CD14-positive monocyte (primary cell): ENCODE measurements around the gene KYNU. TPM values are rescaled to one million over a fixed set of nuclear protein-coding genes. Genes with fewer than 3 reads are reported as not detected.

Experiments used
- DNase-seq, 3 donors: peaks; one replicate each; pipeline ENCODE4 v3.0.0-alpha.2; 2011 to 2022
- H2AFZ ChIP-seq: 2 replicates; pipeline ENCODE4 v1.6.0; 2012; ENCODE audit warnings: mild to moderate bottlenecking, low read depth, low read length, inconsistent platforms; ENCODE audit not compliant: insufficient read depth, poor library complexity, severe bottlenecking
- H3K27ac ChIP-seq, 2 donors: 1 replicate in 1 of 2; 2 replicates in 1 of 2; pipeline ENCODE4 v1.5.1; 2012 to 2013; ENCODE audit warnings: low read length in 2 of 2, control low read depth in 1 of 2, inconsistent platforms in 1 of 2, low read depth in 1 of 2, mild to moderate bottlenecking in 1 of 2
- H3K27me3 ChIP-seq, 2 donors: one replicate each; pipeline versions ENCODE4 v1.6.0 to v1.6.1; 2011 to 2013; ENCODE audit warnings: low read length in 2 of 2; ENCODE audit not compliant: control insufficient read depth in 2 of 2, insufficient read depth in 2 of 2
- H3K36me3 ChIP-seq, 2 donors: replicated peaks in 1 of 2; 1 replicate in 1 of 2; 2 replicates in 1 of 2; pipeline versions ENCODE4 v1.5.1 to v1.6.1; 2012 to 2013; ENCODE audit warnings: low read length in 2 of 2, control low read depth in 1 of 2, inconsistent platforms in 1 of 2, mild to moderate bottlenecking in 1 of 2; ENCODE audit not compliant: insufficient read depth in 2 of 2, control insufficient read depth in 1 of 2
- H3K4me1 ChIP-seq, 2 donors: 1 replicate in 1 of 2; 2 replicates in 1 of 2; pipeline versions ENCODE4 v1.5.1 to v1.6.1; 2012 to 2013; ENCODE audit warnings: low read length in 2 of 2, control low read depth in 1 of 2, inconsistent platforms in 1 of 2, mild to moderate bottlenecking in 1 of 2, moderate library complexity in 1 of 2; ENCODE audit not compliant: insufficient read depth in 2 of 2, control insufficient read depth in 1 of 2
- H3K4me2 ChIP-seq: replicated peaks from 2 replicates; pipeline ENCODE3; 2012; ENCODE audit warnings: low read length, moderate library complexity, mild to moderate bottlenecking; ENCODE audit not compliant: poor library complexity, severe bottlenecking; ENCODE audit errors: extremely low read depth
- H3K4me3 ChIP-seq, 3 experiments: fragments of 200-600 bp in 1 of 3; sonication (generic) in 1 of 3; replicated peaks in 1 of 3; 1 replicate in 2 of 3; 2 replicates in 1 of 3; pipeline ENCODE4 v1.5.1; 2011 to 2013; ENCODE audit warnings: low read length in 3 of 3, mild to moderate bottlenecking in 3 of 3, control low read depth in 2 of 3, low read depth in 2 of 3, inconsistent platforms in 1 of 3, moderate library complexity in 1 of 3
- H3K79me2 ChIP-seq: 2 replicates; pipeline ENCODE4 v1.6.0; 2012; ENCODE audit warnings: mild to moderate bottlenecking, control low read depth, inconsistent platforms, low read length, moderate library complexity; ENCODE audit not compliant: insufficient read depth
- H3K9ac ChIP-seq: 2 replicates; pipeline ENCODE4 v1.6.0; 2017; ENCODE audit warnings: low read length, mild to moderate bottlenecking; ENCODE audit not compliant: insufficient read depth, poor library complexity, severe bottlenecking
- H3K9me3 ChIP-seq, 2 donors: replicated peaks in 1 of 2; 1 replicate in 1 of 2; 2 replicates in 1 of 2; pipeline versions ENCODE4 v1.5.1 to v1.6.1; 2012 to 2013; ENCODE audit warnings: low read length in 2 of 2, control low read depth in 1 of 2; ENCODE audit not compliant: control insufficient read depth in 1 of 2, insufficient read depth in 1 of 2
- H4K20me1 ChIP-seq: 2 replicates; pipeline ENCODE4 v1.6.0; 2012; ENCODE audit warnings: mild to moderate bottlenecking, low read length, control low read depth, moderate library complexity; ENCODE audit not compliant: insufficient read depth
- H3K27ac Mint-ChIP-seq, 7 donors: one replicate each; pipeline ENCODE4 v1.8.0; 2020; ENCODE audit warnings: mild to moderate bottlenecking in 7 of 7, mixed read lengths in 7 of 7, moderate library complexity in 6 of 7, inconsistent platforms in 2 of 7
- H3K27me3 Mint-ChIP-seq, 3 donors: one replicate each; pipeline ENCODE4 v1.8.0; 2021 to 2022; ENCODE audit warnings: low read depth in 3 of 3, mild to moderate bottlenecking in 3 of 3, mixed read lengths in 3 of 3, moderate library complexity in 3 of 3, inconsistent platforms in 1 of 3
- H3K36me3 Mint-ChIP-seq, 2 donors: one replicate each; pipeline ENCODE4 v1.8.0; 2020; ENCODE audit warnings: mixed read lengths in 2 of 2, inconsistent platforms in 1 of 2, mild to moderate bottlenecking in 1 of 2
- H3K4me1 Mint-ChIP-seq: one replicate; pipeline ENCODE4 v1.8.0; 2020; ENCODE audit warnings: mild to moderate bottlenecking, mixed read lengths
- H3K4me3 Mint-ChIP-seq, 2 donors: one replicate each; pipeline ENCODE4 v1.8.0; 2020; ENCODE audit warnings: mild to moderate bottlenecking in 2 of 2, mixed read lengths in 2 of 2, moderate library complexity in 1 of 2
- H3K9me3 Mint-ChIP-seq, 7 donors: one replicate each; pipeline ENCODE4 v1.8.0; 2020 to 2022; ENCODE audit warnings: mixed read lengths in 7 of 7, mild to moderate bottlenecking in 6 of 7, moderate library complexity in 6 of 7, inconsistent platforms in 2 of 7
- WGBS: methylation state at CpG from one replicate; pipeline ENCODE4 v1.1.5; 2013; ENCODE audit warnings: missing lambda C conversion rate; ENCODE audit not compliant: insufficient coverage; 5-methylcytosine and 5-hydroxymethylcytosine counted together
- intact Hi-C, 2 donors: fragments of 100-400 bp; cut with micrococcal nuclease; formaldehyde crosslinking; loops; one replicate each; pipeline versions ENCODE4 v1.15.0 to v1.15.1; 2023
- polyA plus RNA-seq, 3 donors: library from polyadenylated mRNA; depleted of rRNA in 1 of 3; unstranded in 2 of 3; stranded (reverse) in 1 of 3; fragments of 300-500 nt in 2 of 3; fragments of >200 nt in 1 of 3; fragmentation: Illumina TruSeq in 2 of 3; gene quantifications; 1 replicate in 2 of 3; 2 replicates in 1 of 3; pipeline ENCODE4 v1.2.3, GENCODE V29; 2012 to 2021
- TF ChIP-seq, protein P1 (sequence below): fragments of 200-600 bp; IDR thresholded peaks from one replicate; pipeline ENCODE4 v1.8.0; 2022; ENCODE audit warnings: antibody characterized with exemption, mild to moderate bottlenecking

Gene KYNU
- polyA plus RNA-seq, 3 donors = 40.7 to 132 (median 131) TPM

DNA sequence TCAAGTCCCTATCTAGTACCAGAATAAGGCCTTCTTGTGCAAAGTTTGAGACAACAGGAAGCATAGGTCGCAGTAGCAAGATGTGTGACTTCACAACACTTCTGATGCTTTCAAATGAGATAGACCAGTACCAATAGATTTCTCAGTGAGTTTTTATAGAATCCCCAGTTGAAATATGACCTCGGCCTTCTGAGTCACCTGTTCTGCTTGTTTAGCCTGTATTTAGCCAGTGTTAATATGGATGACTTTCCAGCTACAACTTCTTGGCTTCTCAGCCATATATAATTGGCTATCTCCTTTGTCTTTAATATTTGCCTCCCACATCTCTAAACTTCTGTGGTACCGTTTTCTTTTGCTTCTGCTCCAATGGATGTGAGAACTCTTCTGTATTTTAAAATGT lies 113.8 kb downstream of the KYNU start:
- peaks cover 20 to 85% of the 10 kb centered on the region in 2 donors for H3K36me3 ChIP-seq
- peaks cover 79% of the 10 kb centered on the region for H4K20me1 ChIP-seq
- H3K4me3 Mint-ChIP-seq = no peak overlapping the region
- H3K27me3 ChIP-seq = no peaks in the 10 kb centered on the region
- H3K27me3 Mint-ChIP-seq = peaks cover 0 to 2% (median 0%) of the 10 kb centered on the region in 3 donors
- H3K27ac ChIP-seq = no peak overlapping the region
- intact Hi-C loops = no loop called here
- H3K4me2 ChIP-seq = no peak overlapping the region
- H3K36me3 Mint-ChIP-seq = peaks cover 53 to 58% of the 10 kb centered on the region in 2 donors
- peaks cover 10% of the 10 kb centered on the region for H3K4me1 Mint-ChIP-seq
- no peaks in the 10 kb centered on the region for H3K9me3 Mint-ChIP-seq
- no CpG with 5 or more reads among the region's 3 CpGs for WGBS
- H3K9ac ChIP-seq = no peak overlapping the region
- H3K4me3 ChIP-seq = no peak overlapping the region
- TF ChIP-seq, protein P1, sequence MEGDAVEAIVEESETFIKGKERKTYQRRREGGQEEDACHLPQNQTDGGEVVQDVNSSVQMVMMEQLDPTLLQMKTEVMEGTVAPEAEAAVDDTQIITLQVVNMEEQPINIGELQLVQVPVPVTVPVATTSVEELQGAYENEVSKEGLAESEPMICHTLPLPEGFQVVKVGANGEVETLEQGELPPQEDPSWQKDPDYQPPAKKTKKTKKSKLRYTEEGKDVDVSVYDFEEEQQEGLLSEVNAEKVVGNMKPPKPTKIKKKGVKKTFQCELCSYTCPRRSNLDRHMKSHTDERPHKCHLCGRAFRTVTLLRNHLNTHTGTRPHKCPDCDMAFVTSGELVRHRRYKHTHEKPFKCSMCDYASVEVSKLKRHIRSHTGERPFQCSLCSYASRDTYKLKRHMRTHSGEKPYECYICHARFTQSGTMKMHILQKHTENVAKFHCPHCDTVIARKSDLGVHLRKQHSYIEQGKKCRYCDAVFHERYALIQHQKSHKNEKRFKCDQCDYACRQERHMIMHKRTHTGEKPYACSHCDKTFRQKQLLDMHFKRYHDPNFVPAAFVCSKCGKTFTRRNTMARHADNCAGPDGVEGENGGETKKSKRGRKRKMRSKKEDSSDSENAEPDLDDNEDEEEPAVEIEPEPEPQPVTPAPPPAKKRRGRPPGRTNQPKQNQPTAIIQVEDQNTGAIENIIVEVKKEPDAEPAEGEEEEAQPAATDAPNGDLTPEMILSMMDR = no peak
- no peak overlapping the region for H2AFZ ChIP-seq
- H3K9me3 ChIP-seq = no peaks in the 10 kb centered on the region
- no peaks in the 10 kb centered on the region for H3K79me2 ChIP-seq
- H3K4me1 ChIP-seq = peaks cover 3 to 7% of the 10 kb centered on the region in 2 donors
- no peak overlapping the region for H3K27ac Mint-ChIP-seq
- no peak for DNase-seq

DNA sequence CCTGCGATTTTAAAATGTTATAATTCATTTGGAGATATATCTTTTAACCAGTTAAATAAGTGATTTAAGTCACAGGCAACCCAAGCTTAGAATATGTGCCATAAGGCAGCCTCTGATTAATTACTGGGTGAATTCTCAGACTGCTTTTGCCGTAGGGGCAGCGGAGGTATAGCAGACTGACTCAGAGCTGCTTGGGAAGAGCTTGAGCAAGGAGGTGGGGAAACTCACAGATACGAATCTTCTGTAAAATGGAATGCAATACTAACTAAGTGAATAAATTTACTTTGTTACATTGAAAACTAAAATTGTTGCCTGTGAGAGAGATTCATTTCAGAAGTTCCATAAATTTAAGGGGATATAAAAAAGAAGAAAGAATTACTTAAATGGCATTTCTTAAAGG lies 115.4 kb downstream of the KYNU start:
- WGBS = 100% methylated on average over 2 of the region's 4 CpGs
- TF ChIP-seq, protein P1 = no peak
- no peak overlapping the region for H3K4me3 Mint-ChIP-seq
- Histone ChIP-seq H2AFZ (no peak overlapping the region), H3K27me3 (no peaks in the 10 kb centered on the region), H3K4me1 (peaks cover 3 to 7% of the 10 kb centered on the region in 2 donors), H3K4me2 (no peak overlapping the region), H3K79me2 (no peaks in the 10 kb centered on the region), H3K4me3 (no peak overlapping the region), H4K20me1 (peaks cover 76% of the 10 kb centered on the region), H3K9me3 (no peaks in the 10 kb centered on the region), H3K9ac (no peak overlapping the region), H3K36me3 (peaks cover 19 to 80% of the 10 kb centered on the region in 2 donors), H3K27ac (no peak overlapping the region)
- no peak overlapping the region for H3K27ac Mint-ChIP-seq
- peaks cover 10% of the 10 kb centered on the region for H3K4me1 Mint-ChIP-seq
- intact Hi-C loops = no loop called here
- H3K9me3 Mint-ChIP-seq = no peaks in the 10 kb centered on the region
- H3K27me3 Mint-ChIP-seq = peaks cover 0 to 3% (median 0%) of the 10 kb centered on the region in 3 donors
- DNase-seq = no peak
- peaks cover 46 to 59% of the 10 kb centered on the region in 2 donors for H3K36me3 Mint-ChIP-seq
